HFFc6 (cell line): ENCODE measurements around the gene PRLR. TPM values are rescaled to one million over a fixed set of nuclear protein-coding genes. Genes with fewer than 3 reads are reported as not detected.

ENCODE experiments used
- DNase-seq: peaks from one replicate; pipeline ENCODE4 v3.0.0-alpha.2; 2018
- H3K27ac Mint-ChIP-seq: 2 replicates; pipeline ENCODE4 v1.8.0; 2020; ENCODE audit warnings: mild to moderate bottlenecking, mixed read lengths
- H3K27me3 Mint-ChIP-seq: 2 replicates; pipeline ENCODE4 v1.8.0; 2021; ENCODE audit warnings: mild to moderate bottlenecking, moderate library complexity, mixed read lengths; ENCODE audit not compliant: insufficient read depth
- H3K36me3 Mint-ChIP-seq: 2 replicates; pipeline ENCODE4 v1.8.0; 2021; ENCODE audit warnings: low read depth, mixed read lengths
- H3K4me1 Mint-ChIP-seq: 2 replicates; pipeline ENCODE4 v1.8.0; 2020; ENCODE audit warnings: low read depth, mixed read lengths
- H3K4me3 Mint-ChIP-seq: 2 replicates; pipeline ENCODE4 v1.8.0; 2020; ENCODE audit warnings: mild to moderate bottlenecking, moderate library complexity, mixed read lengths
- H3K9me3 Mint-ChIP-seq: 2 replicates; pipeline ENCODE4 v1.8.0; 2020; ENCODE audit warnings: mild to moderate bottlenecking, mixed read lengths
- total RNA-seq, 6 experiments: library from RNA; stranded (reverse); fragmentation: NEBNext Ultra II Directional; extraction: Animal tissue kit (Norgen Biotek cat#: 25700); gene quantifications; 2 replicates in 1 of 6; 3 replicates in 5 of 6; pipeline ENCODE4 v1.2.3, GENCODE V29; 2021
- TF ChIP-seq, protein P1 (sequence below): fragments of 200-600 bp; sonication (generic); IDR thresholded peaks from 2 replicates; pipeline ENCODE4 v1.5.0; 2021; ENCODE audit warnings: antibody characterized with exemption, mild to moderate bottlenecking

The PRLR gene
- total RNA-seq, 6 experiments from 2014 or later: 0.91 to 1.5 (median 1.3) TPM

DNA sequence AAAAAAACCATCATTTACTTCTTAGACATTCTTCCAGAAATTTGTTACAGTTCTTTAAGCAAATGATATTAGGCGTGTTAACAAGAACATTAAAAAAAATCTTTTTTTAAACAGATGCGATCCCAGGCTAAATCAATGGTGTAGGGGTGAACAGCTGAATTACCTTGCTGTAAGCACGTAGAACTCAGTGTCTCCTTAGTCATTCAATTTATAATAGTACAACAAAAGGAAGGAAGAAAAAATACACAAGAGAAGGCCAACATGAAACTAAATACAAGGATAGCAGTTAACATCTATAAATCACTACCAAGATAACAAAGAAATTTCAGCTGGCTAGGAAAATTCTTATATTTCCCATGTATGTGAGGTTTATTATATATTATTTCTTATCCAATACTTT, 217.9 kb downstream of the PRLR start:
- no peak overlapping the region for H3K27ac Mint-ChIP-seq
- no peaks in the 10 kb centered on the region for H3K36me3 Mint-ChIP-seq
- H3K4me3 Mint-ChIP-seq: no peak overlapping the region
- DNase-seq: no peak
- H3K4me1 Mint-ChIP-seq: peaks cover 22% of the 10 kb centered on the region; the same call in 1 of the 2 replicates
- H3K9me3 Mint-ChIP-seq: no peaks in the 10 kb centered on the region
- H3K27me3 Mint-ChIP-seq: peaks cover 15% of the 10 kb centered on the region
- TF ChIP-seq, protein P1, sequence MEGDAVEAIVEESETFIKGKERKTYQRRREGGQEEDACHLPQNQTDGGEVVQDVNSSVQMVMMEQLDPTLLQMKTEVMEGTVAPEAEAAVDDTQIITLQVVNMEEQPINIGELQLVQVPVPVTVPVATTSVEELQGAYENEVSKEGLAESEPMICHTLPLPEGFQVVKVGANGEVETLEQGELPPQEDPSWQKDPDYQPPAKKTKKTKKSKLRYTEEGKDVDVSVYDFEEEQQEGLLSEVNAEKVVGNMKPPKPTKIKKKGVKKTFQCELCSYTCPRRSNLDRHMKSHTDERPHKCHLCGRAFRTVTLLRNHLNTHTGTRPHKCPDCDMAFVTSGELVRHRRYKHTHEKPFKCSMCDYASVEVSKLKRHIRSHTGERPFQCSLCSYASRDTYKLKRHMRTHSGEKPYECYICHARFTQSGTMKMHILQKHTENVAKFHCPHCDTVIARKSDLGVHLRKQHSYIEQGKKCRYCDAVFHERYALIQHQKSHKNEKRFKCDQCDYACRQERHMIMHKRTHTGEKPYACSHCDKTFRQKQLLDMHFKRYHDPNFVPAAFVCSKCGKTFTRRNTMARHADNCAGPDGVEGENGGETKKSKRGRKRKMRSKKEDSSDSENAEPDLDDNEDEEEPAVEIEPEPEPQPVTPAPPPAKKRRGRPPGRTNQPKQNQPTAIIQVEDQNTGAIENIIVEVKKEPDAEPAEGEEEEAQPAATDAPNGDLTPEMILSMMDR: no peak

DNA sequence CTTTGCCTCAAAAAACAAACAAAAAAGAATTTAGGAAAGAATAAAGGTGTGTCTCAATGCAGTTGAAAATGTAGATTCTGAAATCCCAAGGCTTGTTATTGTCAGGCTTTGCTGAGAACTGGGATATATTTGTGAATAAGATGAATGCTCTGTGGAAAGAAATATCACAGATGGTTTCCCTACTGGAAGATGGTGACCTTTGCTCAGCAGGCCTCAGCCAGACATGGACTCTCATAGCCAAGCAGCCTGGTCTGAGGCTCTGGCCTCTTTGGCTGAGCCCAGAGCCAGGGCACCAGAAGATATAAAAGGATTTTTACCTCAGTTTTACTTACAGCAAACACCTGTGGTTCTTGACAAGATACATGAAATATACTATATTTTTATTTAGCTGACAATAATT, 219.6 kb downstream of the PRLR start:
- Mint-ChIP-seq H3K27me3 (peaks cover 14% of the 10 kb centered on the region), H3K4me3 (no peak overlapping the region), H3K36me3 (no peaks in the 10 kb centered on the region), H3K4me1 (peaks cover 12% of the 10 kb centered on the region; the same call in 1 of the 2 replicates), H3K27ac (no peak overlapping the region), H3K9me3 (no peaks in the 10 kb centered on the region)
- DNase-seq: no peak
- TF ChIP-seq, protein P1: no peak

DNA sequence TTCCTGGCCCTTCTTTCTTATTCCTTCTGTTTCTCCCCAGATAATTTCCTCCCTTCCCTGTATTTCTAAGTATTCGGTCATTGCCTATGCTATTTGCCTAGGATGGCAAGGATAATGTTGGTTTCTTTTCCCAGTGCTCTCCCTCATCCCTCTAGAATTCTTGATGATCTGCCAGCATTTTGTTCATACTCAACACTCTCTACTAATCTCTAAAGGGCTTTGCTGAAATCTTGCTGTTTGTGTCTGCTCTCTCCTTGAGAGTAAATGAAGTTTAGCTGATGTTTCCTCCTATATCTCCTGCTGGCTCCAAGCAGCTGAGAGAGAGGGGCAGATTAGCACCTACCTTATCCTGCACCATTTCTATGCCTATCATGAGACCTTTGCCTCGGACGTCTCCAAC, 220.6 kb downstream of the PRLR start:
- Mint-ChIP-seq H3K36me3 (no peaks in the 10 kb centered on the region), H3K4me1 (peaks cover 12% of the 10 kb centered on the region; the same call in 1 of the 2 replicates), H3K27me3 (peaks cover 10% of the 10 kb centered on the region), H3K4me3 (no peak overlapping the region), H3K9me3 (no peaks in the 10 kb centered on the region), H3K27ac (peak overlapping the region; percentile 17; the same call in 1 of the 2 replicates)
- TF ChIP-seq, protein P1: no peak
- peak; percentile 18 for DNase-seq

DNA sequence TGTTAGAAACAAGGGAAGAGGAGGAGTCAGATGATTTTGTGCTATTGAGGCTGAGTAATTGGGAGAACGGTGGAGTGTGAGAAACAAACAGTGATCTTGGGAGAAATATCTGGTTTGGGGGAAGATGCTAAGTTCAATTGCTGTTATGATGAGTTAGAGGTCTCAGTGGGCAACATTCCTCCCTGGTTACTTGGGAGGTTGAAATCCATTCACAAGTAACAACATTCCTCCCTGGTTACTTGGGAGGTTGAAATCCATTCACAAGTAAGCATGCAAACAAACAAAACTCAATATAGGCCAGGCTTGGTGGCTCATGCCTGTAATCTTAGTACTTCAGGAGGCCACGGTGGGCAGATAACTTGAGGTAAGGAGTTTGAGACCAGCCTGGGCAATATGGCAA, 221.3 kb downstream of the PRLR start:
- peaks cover 10% of the 10 kb centered on the region for H3K27me3 Mint-ChIP-seq
- no peaks in the 10 kb centered on the region for H3K9me3 Mint-ChIP-seq
- no peak overlapping the region for H3K27ac Mint-ChIP-seq
- no peak overlapping the region for H3K4me3 Mint-ChIP-seq
- DNase-seq: peak; percentile 10
- H3K36me3 Mint-ChIP-seq: no peaks in the 10 kb centered on the region
- TF ChIP-seq, protein P1: no peak
- peaks cover 12% of the 10 kb centered on the region; the same call in 1 of the 2 replicates for H3K4me1 Mint-ChIP-seq

DNA sequence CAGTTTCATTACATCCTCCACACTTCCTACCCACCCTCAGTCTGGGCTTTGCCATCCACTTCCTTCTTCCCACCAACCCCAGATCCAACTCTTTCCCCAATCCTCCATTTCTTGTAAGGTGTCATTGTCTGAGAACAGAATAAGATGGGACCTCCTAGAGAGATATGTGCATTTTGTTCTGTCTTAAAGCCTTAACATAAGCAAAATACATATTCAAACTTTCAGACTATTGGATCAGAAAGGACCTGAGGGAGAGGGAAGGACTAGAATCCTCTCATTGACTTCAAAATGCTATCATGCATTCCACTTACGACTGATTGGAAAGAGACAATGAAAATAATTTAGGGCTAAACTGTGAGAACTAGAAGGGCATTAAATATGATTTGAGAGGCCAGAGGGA, 225.5 kb downstream of the PRLR start:
- H3K27me3 Mint-ChIP-seq: peaks cover 16% of the 10 kb centered on the region
- no peak overlapping the region for H3K27ac Mint-ChIP-seq
- no peaks in the 10 kb centered on the region for H3K36me3 Mint-ChIP-seq
- TF ChIP-seq, protein P1: no peak
- H3K4me1 Mint-ChIP-seq: peaks cover 10% of the 10 kb centered on the region; the same call in 1 of the 2 replicates
- no peak overlapping the region for H3K4me3 Mint-ChIP-seq
- H3K9me3 Mint-ChIP-seq: no peaks in the 10 kb centered on the region
- no peak for DNase-seq

DNA sequence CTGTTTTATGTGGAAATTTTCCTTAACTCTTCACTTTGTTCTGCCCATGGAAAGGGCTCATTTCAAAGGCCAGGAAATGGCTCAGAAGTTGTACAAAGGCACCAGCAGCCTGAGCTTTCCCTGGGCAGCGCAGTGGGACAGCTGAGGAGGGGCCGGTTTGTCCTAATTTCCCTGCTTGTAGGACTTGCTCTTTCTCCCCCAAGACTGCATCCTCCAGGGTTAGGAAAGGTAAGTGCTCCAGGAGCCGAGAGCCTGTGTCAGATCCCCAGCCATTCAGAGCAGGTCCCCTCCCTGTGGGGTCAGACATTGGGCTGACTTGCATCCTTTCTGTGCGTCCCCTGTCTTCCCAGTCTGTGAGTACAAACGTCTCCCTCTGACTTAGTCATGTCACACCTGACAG, 226.1 kb downstream of the PRLR start:
- Mint-ChIP-seq H3K36me3 (no peaks in the 10 kb centered on the region), H3K9me3 (no peaks in the 10 kb centered on the region), H3K27me3 (peaks cover 19% of the 10 kb centered on the region)

More for the DNA sequence above, 226.1 kb downstream of the PRLR start:
- H3K4me3 Mint-ChIP-seq: no peak overlapping the region
- no peak for DNase-seq
- peaks cover 6% of the 10 kb centered on the region; the same call in 1 of the 2 replicates for H3K4me1 Mint-ChIP-seq
- TF ChIP-seq, protein P1: no peak
- H3K27ac Mint-ChIP-seq: no peak overlapping the region
